ENCODE data around the gene SIRT4. TPM values are rescaled to one million over a fixed set of nuclear protein-coding genes. Genes with fewer than 3 reads are reported as not detected.

SIRT4 gene
- total and polyA plus RNA-seq, 2 of the 4 experiments (the other 2 are of a cell fraction) = 0.87 to 2.0 TPM

GRCh38 chr12:120342175-120343038 is 40.3 kb downstream of the SIRT4 start:
- in situ Hi-C loops (cut with MboI; ENCODE audit: low sequenced_read_pairs) = loop anchor here (25.0 kb wide), 1 partner anchor 95 kb away; the partner anchor contains the start of genes COX6A1, GATC and TRIAP1

More at GRCh38 chr12:120342175-120343038, 40.3 kb downstream of the SIRT4 start:
- Histone ChIP-seq H2AK5ac (ENCODE audit: low read depth, low read length) (no peak overlapping the region), H3K4me1 (ENCODE audit: control insufficient read depth, insufficient read depth, low read length) (no peaks in the 10 kb centered on the region), H2BK20ac (ENCODE audit: low read depth, low read length) (no peak overlapping the region), H2BK5ac (ENCODE audit: low read depth, low read length, poor library complexity, severe bottlenecking) (no peak overlapping the region), H3K4me2 (ENCODE audit: low read depth, low read length) (no peak overlapping the region), H4K91ac (ENCODE audit: insufficient read depth, low read depth, low read length) (no peak overlapping the region), H3K36me3 (ENCODE audit: control insufficient read depth, insufficient read depth, low read length) (no peaks in the 10 kb centered on the region), H3K79me1 (ENCODE audit: low read depth in 1 of 2, low read length in 2 of 2) (no peaks in the 10 kb centered on the region), H2AK9ac (replicated peaks; ENCODE audit: low read depth, low read length, poor library complexity) (no peak overlapping the region), H4K20me1 (ENCODE audit: insufficient read depth, low read length) (no peaks in the 10 kb centered on the region), H3K9me1 (ENCODE audit: insufficient read depth, low read length) (no peaks in the 10 kb centered on the region), H3K18ac (ENCODE audit: low read depth, low read length) (no peak overlapping the region), H3K4ac (ENCODE audit: low read depth, low read length) (no peak overlapping the region), H3K27ac (ENCODE audit: insufficient read depth, low read length) (no peak overlapping the region), H4K8ac (ENCODE audit: low read depth in 2 of 2, low read length in 2 of 2) (no peak overlapping the region), H3K9me3 (ENCODE audit: control insufficient read depth, insufficient read depth, low read length) (peaks cover 5% of the 10 kb centered on the region), H3K14ac (replicated peaks; ENCODE audit: low read depth, low read length) (no peak overlapping the region), H3K56ac (ENCODE audit: extremely low read depth, insufficient read depth, low read length) (no peak overlapping the region), H3K9ac (ENCODE audit: low read depth, low read length) (no peak overlapping the region), H2BK120ac (ENCODE audit: low read depth, low read length) (no peak overlapping the region), H4K5ac (ENCODE audit: low read depth, low read length) (no peak overlapping the region), H2AFZ (replicated peaks; ENCODE audit: low read length, poor library complexity) (peak overlapping the region; percentile 32), H3K27me3 (ENCODE audit: control insufficient read depth, insufficient read depth, low read length) (peaks cover 27% of the 10 kb centered on the region), H3K4me3 (ENCODE audit: insufficient read depth, low read depth, low read length) (no peak overlapping the region), H3K23ac (ENCODE audit: low read depth, low read length) (no peak overlapping the region), H2BK15ac (ENCODE audit: low read depth, low read length) (no peak overlapping the region)
- ChIA-PET POLR2A (ENCODE audit: unreplicated experiment) (no interaction called here), CTCF (no interaction called here)
- intact Hi-C loops (cut with micrococcal nuclease) (no loop called here), dilution Hi-C loops (cut with HindIII; ENCODE audit: low sequenced_read_pairs, unreplicated experiment) (no loop called here)
- TF ChIP-seq ELK1 (IDR thresholded peaks at IDR 0.05; ENCODE audit: borderline replicate concordance, low read depth, low read length) (no peak), RAD21 (IDR thresholded peaks at IDR 0.05; ENCODE audit: low read length) (no peak), USF2 (IDR thresholded peaks at IDR 0.05; ENCODE audit: low read depth, low read length) (no peak), BHLHE40 (IDR thresholded peaks at IDR 0.05; ENCODE audit: low read depth, low read length) (no peak), CTCF (conservative IDR thresholded peaks at IDR 0.05; ENCODE audit: low read depth, low read length) (no peak), RCOR1 (IDR thresholded peaks at IDR 0.05; ENCODE audit: insufficient replicate concordance, low read length) (no peak), POLR2A (IDR thresholded peaks at IDR 0.05; ENCODE audit: low read depth, low read length) (no peak), RFX5 (IDR thresholded peaks at IDR 0.05; ENCODE audit: low read depth, low read length) (no peak), NFE2L2 (IDR thresholded peaks at IDR 0.05; ENCODE audit: low read depth, low read length) (no peak), MAZ (IDR thresholded peaks at IDR 0.05; ENCODE audit: borderline replicate concordance, low read depth, low read length) (no peak), CEBPB (IDR thresholded peaks at IDR 0.05; ENCODE audit: low read depth, low read length) (no peak), FOS (IDR thresholded peaks at IDR 0.05; ENCODE audit: low read depth, low read length) (no peak)
- ATAC-seq (ENCODE audit: low read depth) (no peak), DNase-seq (no peak)
- BruUV-seq (replicated peaks) = no TSS peak
- WGBS, 2 experiments (ENCODE audit: extremely low coverage in 2 of 2, insufficient read length in 1 of 2) = 21% methylated on average over 9 of the region's 30 CpGs; no CpG with 5 or more reads in 1 of the 2 experiments
